ENCODE data around the gene NRXN3. TPM values are rescaled to one million over a fixed set of nuclear protein-coding genes. Genes with fewer than 3 reads are reported as not detected.
A peak's percentile ranks its signal among the peaks of the same experiment; 100 is the strongest.

NRXN3 gene
- polyA plus RNA-seq, 4 donors, result 6.4 to 7.2 (median 7.0) TPM

- DNase-seq (ENCODE audit: low read depth in 4 of 4, low spot score in 3 of 4), result no peak
These were observed 1081.1 kb downstream of the NRXN3 start for GRCh38 chr14:79251278-79251677.

GRCh38 chr14:79253576-79253975 is 1083.4 kb downstream of the NRXN3 start:
- no peak for DNase-seq (ENCODE audit: low read depth in 4 of 4, low spot score in 3 of 4)

- no peak for DNase-seq (ENCODE audit: low read depth in 4 of 4, low spot score in 3 of 4)
These were observed 1084.0 kb downstream of the NRXN3 start for GRCh38 chr14:79254069-79254775.

GRCh38 chr14:79256380-79256779 is 1086.2 kb downstream of the NRXN3 start:
- DNase-seq (ENCODE audit: low read depth in 4 of 4, low spot score in 3 of 4), result no peak

GRCh38 chr14:79260406-79260805 is 1090.2 kb downstream of the NRXN3 start:
- DNase-seq (ENCODE audit: low read depth in 4 of 4, low spot score in 3 of 4), result no peak

- no peak for DNase-seq (ENCODE audit: low read depth in 4 of 4, low spot score in 3 of 4)
These were observed 1095.3 kb downstream of the NRXN3 start for GRCh38 chr14:79265366-79265946.

- no peak for DNase-seq (ENCODE audit: low read depth in 4 of 4, low spot score in 3 of 4)
These were observed 1100.2 kb downstream of the NRXN3 start for GRCh38 chr14:79270361-79270760.

GRCh38 chr14:79271122-79271521 is 1100.9 kb downstream of the NRXN3 start:
- DNase-seq (ENCODE audit: low read depth in 4 of 4, low spot score in 3 of 4), result no peak

GRCh38 chr14:79274641-79275291 is 1104.6 kb downstream of the NRXN3 start:
- DNase-seq (ENCODE audit: low read depth in 4 of 4, low spot score in 3 of 4), result peak in 1 of 4 donors; percentile 18

GRCh38 chr14:79275292-79275655 is 1105.1 kb downstream of the NRXN3 start:
- no peak for DNase-seq (ENCODE audit: low read depth in 4 of 4, low spot score in 3 of 4)

GRCh38 chr14:79278286-79278797 is 1108.2 kb downstream of the NRXN3 start:
- DNase-seq (ENCODE audit: low read depth in 4 of 4, low spot score in 3 of 4), result no peak

GRCh38 chr14:79278798-79279644 is 1108.8 kb downstream of the NRXN3 start:
- DNase-seq (ENCODE audit: low read depth in 4 of 4, low spot score in 3 of 4), result peak; percentile 72 to 85 (median 78)

GRCh38 chr14:79279645-79280597 is 1109.7 kb downstream of the NRXN3 start:
- DNase-seq (ENCODE audit: low read depth in 4 of 4, low spot score in 3 of 4), result no peak

- DNase-seq (ENCODE audit: low read depth in 4 of 4, low spot score in 3 of 4), result peak in 1 of 4 donors; percentile 20
These were observed 1111.3 kb downstream of the NRXN3 start for GRCh38 chr14:79281244-79282152.

GRCh38 chr14:79284621-79285020 is 1114.4 kb downstream of the NRXN3 start:
- no peak for DNase-seq (ENCODE audit: low read depth in 4 of 4, low spot score in 3 of 4)

GRCh38 chr14:79285263-79285662 is 1115.1 kb downstream of the NRXN3 start:
- no peak for DNase-seq (ENCODE audit: low read depth in 4 of 4, low spot score in 3 of 4)

- no peak for DNase-seq (ENCODE audit: low read depth in 4 of 4, low spot score in 3 of 4)
These were observed 1117.8 kb downstream of the NRXN3 start for GRCh38 chr14:79287976-79288375.

GRCh38 chr14:79293482-79294177 is 1123.5 kb downstream of the NRXN3 start:
- no peak for DNase-seq (ENCODE audit: low read depth in 4 of 4, low spot score in 3 of 4)

Measured in left renal pelvis (tissue), 4 donors.